Activated T-helper 2 cell treated with anti-CD3 and anti-CD28 coated beads, Interferon-gamma antibody, Interleukin-2, Interleukin-4, amounts not matched to agents 10 μg/mL and 5 μg/mL and 100 μg/mL, durations not matched to agents 14 hours and 24 hours and 36 hours (primary cell): ENCODE measurements around the gene NBAS. TPM values are rescaled to one million over a fixed set of nuclear protein-coding genes. Genes with fewer than 3 reads are reported as not detected.
"Not testable (repeated sequence)": the region's sequence is repeated elsewhere in the genome, so short reads cannot be mapped to it uniquely, and the experiment has no call there.

Experiments used
- DNase-seq: peaks from one replicate; pipeline ENCODE4 v3.0.0; 2021; ENCODE audit warnings: low spot score
- H3K27ac Mint-ChIP-seq: one replicate; pipeline ENCODE4 v1.8.0; 2021; ENCODE audit warnings: mixed read lengths
- H3K27me3 Mint-ChIP-seq: one replicate; pipeline ENCODE4 v1.8.0; 2021; ENCODE audit warnings: low read depth, mixed read lengths
- H3K36me3 Mint-ChIP-seq: one replicate; pipeline ENCODE4 v1.8.0; 2021; ENCODE audit warnings: low read depth, mixed read lengths
- H3K4me1 Mint-ChIP-seq: one replicate; pipeline ENCODE4 v1.8.0; 2021; ENCODE audit warnings: low read depth, mixed read lengths
- H3K4me3 Mint-ChIP-seq: one replicate; pipeline ENCODE4 v1.8.0; 2021; ENCODE audit warnings: low read depth, mild to moderate bottlenecking, moderate library complexity, mixed read lengths
- H3K9me3 Mint-ChIP-seq: one replicate; pipeline ENCODE4 v1.8.0; 2021; ENCODE audit warnings: mixed read lengths
- intact Hi-C: fragments of 100-400 bp; cut with micrococcal nuclease; formaldehyde crosslinking; loops from one replicate; pipeline ENCODE4 v1.15.1; 2023
- total RNA-seq: library from RNA; stranded (reverse); gene quantifications from 2 replicates; pipeline ENCODE4 v1.2.3, GENCODE V29; 2022

Gene NBAS
- total RNA-seq, 1 donor from 2014 or later, result 38.7 TPM

DNA sequence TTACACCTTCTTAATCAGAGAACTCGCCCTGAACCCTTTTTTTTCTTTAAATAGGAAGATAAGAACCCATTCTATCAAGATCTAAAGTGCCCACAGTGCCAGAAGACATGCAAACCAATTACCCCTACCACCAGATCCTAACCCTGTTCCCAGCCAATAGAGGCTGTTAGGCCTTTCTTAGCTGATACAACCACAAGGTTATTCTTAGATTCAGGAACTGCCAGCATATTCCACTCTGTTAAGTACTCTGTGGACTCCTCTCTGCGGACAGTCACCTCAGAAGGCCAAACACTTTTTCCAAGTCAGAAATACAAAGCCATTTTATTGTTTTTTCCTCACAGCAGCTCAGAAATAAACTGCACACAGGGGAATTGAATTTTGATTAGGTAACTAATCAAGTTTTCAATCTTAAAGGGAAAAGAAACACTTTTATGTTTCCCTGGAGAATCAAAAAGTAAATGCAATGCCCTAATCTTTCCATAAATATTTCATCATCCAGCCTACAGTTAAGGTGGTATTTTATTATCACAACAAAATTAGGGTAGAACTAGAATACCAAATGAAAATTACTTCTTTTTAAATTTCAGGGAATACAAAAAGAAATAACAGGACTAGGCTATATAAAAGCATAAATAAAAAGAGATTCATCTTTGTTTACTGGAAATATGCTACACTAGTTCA is 111.4 kb downstream of the NBAS start:
- Mint-ChIP-seq H3K4me3 (no peak overlapping the region), H3K27ac (no peak overlapping the region), H3K27me3 (no peaks in the 10 kb centered on the region), H3K36me3 (peaks cover 35% of the 10 kb centered on the region), H3K4me1 (peaks cover 3% of the 10 kb centered on the region), H3K9me3 (peaks cover 10% of the 10 kb centered on the region)
- intact Hi-C loops, result no loop called here
- DNase-seq, result no peak

DNA sequence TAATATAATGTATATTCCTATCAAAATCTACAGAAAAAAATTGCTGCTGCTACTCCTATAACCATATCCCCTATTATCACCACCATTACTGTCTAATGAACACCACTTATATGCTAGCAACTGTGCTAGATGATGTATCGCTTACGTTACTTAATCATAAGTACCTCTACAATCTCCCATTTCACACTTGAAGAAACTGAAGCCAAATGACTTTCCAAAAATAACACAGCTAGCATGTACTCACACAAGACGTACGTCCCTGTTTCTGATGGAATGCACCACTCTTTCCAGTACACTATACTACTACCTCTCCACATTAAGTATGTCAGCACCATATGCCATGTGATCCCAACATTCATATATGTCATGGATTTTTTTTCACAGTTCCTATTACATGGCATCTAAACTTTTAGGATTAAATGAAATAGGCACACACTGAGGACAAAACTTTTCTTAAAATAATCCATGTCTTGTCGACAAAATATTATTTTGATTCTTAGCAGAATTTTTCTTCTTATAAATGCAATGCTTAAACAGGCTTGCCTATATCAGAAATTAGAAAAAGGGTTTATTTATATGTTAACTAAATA is 112.8 kb downstream of the NBAS start:
- H3K4me3 Mint-ChIP-seq, result no peak overlapping the region
- no peak for DNase-seq
- H3K27me3 Mint-ChIP-seq, result no peaks in the 10 kb centered on the region
- peaks cover 3% of the 10 kb centered on the region for H3K4me1 Mint-ChIP-seq
- H3K9me3 Mint-ChIP-seq, result peaks cover 10% of the 10 kb centered on the region
- H3K27ac Mint-ChIP-seq, result no peak overlapping the region
- intact Hi-C loops, result no loop called here
- peaks cover 30% of the 10 kb centered on the region for H3K36me3 Mint-ChIP-seq

DNA sequence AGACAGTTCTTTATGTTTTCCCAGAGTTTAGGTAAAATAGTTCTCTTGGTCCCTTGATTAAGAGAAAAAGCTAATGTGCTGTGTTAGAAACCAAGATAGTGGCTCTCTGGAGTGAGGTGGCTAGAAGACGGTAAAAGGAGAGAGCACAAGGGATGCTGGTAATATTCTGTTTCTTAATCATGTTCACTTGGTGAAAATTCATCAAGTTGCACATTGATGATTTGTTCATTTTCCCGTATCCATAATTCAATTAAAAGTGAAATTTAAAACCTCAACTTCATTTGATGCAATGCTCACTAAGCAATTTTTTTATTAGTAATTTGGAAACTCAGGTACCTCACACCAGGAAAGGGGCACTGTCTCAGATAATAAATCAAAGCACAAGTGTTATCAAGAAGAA is 113.8 kb downstream of the NBAS start:
- Mint-ChIP-seq H3K36me3 (peaks cover 25% of the 10 kb centered on the region), H3K9me3 (peaks cover 10% of the 10 kb centered on the region), H3K27ac (no peak overlapping the region), H3K4me3 (no peak overlapping the region), H3K4me1 (peaks cover 3% of the 10 kb centered on the region), H3K27me3 (no peaks in the 10 kb centered on the region)
- DNase-seq, result no peak
- intact Hi-C loops, result no loop called here

DNA sequence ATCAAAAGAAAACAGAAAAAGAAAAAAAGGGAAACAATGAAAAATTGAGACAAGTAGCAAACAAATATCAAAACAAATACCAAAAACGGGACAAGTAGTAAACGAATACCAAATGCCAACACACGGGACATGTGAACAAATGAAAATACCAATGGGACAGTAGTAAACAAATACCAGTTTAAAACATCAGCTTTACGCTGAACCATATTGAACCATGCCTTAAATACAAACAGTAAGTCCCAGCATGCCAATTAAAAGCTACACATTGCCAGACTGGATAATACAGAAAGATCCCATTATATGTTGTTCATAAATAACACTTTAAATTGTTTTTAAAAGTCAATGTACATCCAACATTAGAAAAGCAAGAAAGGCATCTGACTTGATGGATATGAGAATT is 114.2 kb downstream of the NBAS start:
- Mint-ChIP-seq H3K4me3 (no peak overlapping the region), H3K27ac (no peak overlapping the region), H3K36me3 (peaks cover 24% of the 10 kb centered on the region), H3K9me3 (peaks cover 10% of the 10 kb centered on the region), H3K4me1 (peaks cover 3% of the 10 kb centered on the region), H3K27me3 (no peaks in the 10 kb centered on the region)
- intact Hi-C loops, result no loop called here
- DNase-seq, result no peak

DNA sequence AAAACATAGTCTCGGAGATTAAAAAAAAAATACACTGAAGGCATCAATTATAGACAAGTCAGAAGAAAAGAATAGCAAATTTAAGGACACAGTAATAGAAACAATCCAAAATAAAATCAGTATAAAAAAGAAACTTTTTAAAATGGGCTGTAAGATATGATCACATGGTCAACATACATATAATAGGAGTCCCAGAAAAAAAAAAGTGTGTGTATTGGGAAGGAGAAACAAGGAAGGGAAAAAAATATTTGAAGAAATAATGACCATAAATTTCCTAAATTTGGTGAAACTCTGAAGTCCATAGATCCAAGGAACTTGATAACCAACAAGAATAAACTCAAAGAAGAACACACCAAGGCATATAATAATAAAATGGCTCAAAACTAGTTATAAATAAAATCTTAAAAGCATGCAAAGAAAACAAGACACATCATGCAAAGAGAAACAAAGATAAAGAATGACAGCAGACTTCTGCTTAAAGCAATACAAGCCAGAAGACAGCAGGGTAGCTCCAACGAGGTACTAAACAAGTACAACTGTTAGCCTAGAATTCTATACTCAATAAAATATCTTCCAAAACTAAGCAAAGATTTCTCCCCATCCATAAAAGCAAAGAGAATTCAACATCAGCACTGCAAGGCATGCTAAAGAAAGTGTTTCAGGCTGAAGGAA is 115.1 kb downstream of the NBAS start:
- H3K27ac Mint-ChIP-seq, result no peak overlapping the region
- intact Hi-C loops, result no loop called here
- peaks cover 10% of the 10 kb centered on the region for H3K9me3 Mint-ChIP-seq
- peaks cover 19% of the 10 kb centered on the region for H3K36me3 Mint-ChIP-seq
- H3K27me3 Mint-ChIP-seq, result no peaks in the 10 kb centered on the region
- H3K4me1 Mint-ChIP-seq, result no peaks in the 10 kb centered on the region
- DNase-seq, result no peak
- no peak overlapping the region for H3K4me3 Mint-ChIP-seq

DNA sequence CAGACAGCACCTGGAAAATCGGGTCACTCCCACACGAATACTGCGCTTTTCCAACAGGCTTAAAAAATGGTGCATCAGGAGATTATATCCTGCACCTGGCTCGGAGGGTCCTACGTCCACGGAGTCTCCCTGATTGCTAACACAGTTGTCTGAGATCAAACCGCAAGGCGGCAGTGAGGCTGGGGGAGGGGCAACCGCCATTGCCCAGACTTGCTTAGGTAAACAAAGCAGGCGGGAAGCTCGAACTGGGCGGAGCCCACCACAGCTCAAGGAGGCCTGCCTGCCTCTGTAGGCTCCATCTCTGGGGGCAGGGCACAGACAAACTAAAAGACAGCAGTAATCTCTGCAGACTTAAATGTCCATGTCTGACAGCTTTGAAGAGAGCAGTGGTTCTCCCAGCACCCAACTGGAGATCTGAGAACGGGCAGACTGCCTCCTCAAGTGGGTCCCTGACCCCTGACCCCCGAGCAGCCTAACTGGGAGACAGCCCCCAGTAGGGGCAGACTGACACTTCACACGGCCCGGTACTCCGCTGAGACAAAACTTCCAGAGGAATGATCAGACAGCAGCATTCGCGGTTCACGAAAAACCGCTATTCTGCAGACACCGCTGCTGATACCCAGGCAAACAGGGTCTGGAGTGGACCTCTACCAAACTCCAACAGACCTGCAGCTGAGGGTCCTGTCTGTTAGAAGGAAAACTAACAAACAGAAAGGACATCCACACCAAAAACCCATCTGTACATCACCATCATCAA is 121.2 kb downstream of the NBAS start:
- not testable (repeated sequence) for H3K9me3 Mint-ChIP-seq, DNase-seq, H3K27ac Mint-ChIP-seq

DNA sequence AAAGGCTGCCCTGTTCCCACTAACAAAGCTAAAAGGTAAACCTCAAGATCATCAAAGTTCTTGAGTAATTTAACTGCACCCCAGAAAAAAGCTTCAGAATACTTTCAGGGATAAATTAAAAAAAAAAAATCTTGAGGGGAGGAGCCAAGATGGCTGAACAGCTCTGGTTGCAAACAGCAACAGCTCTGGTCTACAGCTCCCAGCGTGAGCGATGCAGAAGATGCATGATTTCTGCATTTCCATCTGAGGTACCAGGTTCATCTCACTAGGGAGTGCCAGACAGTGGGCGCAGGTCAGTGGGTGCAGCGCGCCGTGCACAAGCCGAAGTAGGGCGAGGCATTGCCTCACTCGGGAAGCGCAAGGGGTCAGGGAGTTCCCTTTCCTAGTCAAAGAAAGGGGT is 121.8 kb downstream of the NBAS start:
- H3K9me3 Mint-ChIP-seq, H3K4me1 Mint-ChIP-seq, H3K36me3 Mint-ChIP-seq, H3K27me3 Mint-ChIP-seq, intact Hi-C loops, H3K4me3 Mint-ChIP-seq, DNase-seq, H3K27ac Mint-ChIP-seq: not testable (repeated sequence)

More for the DNA sequence above, 121.2 kb downstream of the NBAS start:
- intact Hi-C loops, H3K4me3 Mint-ChIP-seq, H3K27me3 Mint-ChIP-seq, H3K4me1 Mint-ChIP-seq, H3K36me3 Mint-ChIP-seq: not testable (repeated sequence)

DNA sequence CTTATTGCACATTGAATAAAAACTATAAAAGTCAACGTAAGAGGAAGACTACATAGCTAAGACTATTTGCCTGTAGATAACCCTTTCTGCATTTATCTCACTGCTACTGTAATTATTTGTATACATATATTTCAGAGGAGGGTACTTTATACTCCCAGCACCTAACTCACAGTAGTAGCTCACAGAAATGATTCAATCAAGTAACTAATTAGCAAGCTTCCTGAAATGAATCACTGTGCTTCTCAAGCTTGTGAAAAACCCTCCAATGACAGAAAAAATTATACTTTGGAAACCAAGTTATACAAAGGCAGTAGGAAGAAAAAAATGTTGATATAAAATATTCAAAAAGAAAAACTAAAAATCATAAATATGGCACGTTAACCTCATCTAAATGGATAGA is 124.9 kb downstream of the NBAS start:
- no peaks in the 10 kb centered on the region for H3K27me3 Mint-ChIP-seq

DNA sequence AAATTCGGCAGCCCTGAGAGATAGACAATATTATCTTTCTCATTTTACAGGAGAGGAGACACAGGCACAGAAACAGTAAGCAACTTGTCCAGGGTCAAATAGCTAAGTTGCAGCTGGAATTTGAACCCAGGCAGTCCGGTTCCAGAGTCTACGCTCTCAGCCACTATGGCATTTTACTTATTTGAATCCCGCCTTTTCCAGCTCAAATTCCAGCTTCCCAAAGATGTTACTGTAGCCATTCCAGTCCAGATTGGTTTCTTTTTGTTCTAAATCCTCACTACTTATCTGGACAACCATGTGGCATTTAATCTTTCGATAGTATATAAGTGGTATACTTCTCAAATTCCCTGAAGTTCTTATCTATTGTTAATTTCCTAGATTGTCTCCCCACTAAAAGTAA is 125.7 kb downstream of the NBAS start:
- intact Hi-C loops, result no loop called here
- no peak overlapping the region for H3K27ac Mint-ChIP-seq
- no peaks in the 10 kb centered on the region for H3K9me3 Mint-ChIP-seq
- no peak for DNase-seq
- H3K4me3 Mint-ChIP-seq, result no peak overlapping the region
- no peaks in the 10 kb centered on the region for H3K27me3 Mint-ChIP-seq
- H3K4me1 Mint-ChIP-seq, result peaks cover 2% of the 10 kb centered on the region
- peaks cover 3% of the 10 kb centered on the region for H3K36me3 Mint-ChIP-seq

More for the DNA sequence above, 124.9 kb downstream of the NBAS start:
- no peaks in the 10 kb centered on the region for H3K9me3 Mint-ChIP-seq
- peaks cover 2% of the 10 kb centered on the region for H3K4me1 Mint-ChIP-seq
- H3K4me3 Mint-ChIP-seq, result no peak overlapping the region
- H3K27ac Mint-ChIP-seq, result no peak overlapping the region
- no peak for DNase-seq
- peaks cover 3% of the 10 kb centered on the region for H3K36me3 Mint-ChIP-seq
- intact Hi-C loops, result no loop called here

DNA sequence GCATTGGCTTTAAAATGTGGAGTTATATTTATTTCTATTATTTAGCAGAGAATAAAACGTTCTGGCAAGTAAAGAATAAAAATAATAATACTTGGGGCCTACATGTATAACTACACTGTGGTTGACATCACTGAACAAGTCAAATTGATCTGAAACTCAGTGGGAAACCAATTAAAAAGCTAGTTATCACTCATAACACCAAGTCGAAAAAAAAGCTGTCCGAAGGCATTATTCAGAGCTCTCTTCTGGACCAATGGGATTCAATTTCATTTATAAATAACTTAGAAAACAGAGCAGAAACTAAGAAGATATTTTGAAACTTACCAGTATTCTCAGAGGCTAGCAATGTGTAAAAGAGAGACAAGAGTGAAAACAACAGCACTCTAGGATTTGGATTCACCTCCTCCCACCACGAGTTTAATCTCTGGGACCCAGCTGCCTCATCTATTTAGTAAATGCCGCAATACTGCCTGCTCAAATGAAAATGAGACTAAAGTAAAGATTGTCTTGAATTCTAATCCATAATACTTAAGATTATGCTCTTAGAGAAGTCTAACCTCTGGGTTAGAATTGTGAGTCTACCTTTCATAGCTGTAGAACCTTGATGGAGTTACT is 128.4 kb downstream of the NBAS start:
- Mint-ChIP-seq H3K4me3 (no peak overlapping the region), H3K4me1 (peaks cover 2% of the 10 kb centered on the region), H3K27ac (no peak overlapping the region), H3K9me3 (no peaks in the 10 kb centered on the region), H3K36me3 (no peaks in the 10 kb centered on the region), H3K27me3 (no peaks in the 10 kb centered on the region)
- no peak for DNase-seq
- intact Hi-C loops, result loop anchor here (5.0 kb wide), 1 partner anchor 145 kb away; no protein-coding TSS in a partner anchor

DNA sequence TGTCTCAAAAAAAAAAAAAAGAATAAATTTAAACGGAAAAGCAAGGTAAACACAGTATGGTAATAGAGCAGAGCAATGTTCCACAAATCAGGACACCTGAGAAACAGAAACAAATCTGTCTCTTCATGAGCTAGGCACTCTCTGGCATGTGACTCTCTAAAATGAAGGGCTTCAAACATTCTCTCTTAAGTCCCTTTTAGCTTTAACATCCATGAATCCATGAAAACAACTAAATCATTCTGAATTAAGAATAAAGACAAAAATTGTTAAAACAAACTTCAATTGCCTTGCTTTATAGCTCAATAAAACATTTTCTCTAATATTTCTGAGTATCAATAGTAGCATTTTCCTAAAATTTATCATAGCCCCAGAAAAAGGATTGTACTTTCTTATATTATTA is 132.1 kb downstream of the NBAS start:
- no peak overlapping the region for H3K4me3 Mint-ChIP-seq
- intact Hi-C loops, result no loop called here
- no peaks in the 10 kb centered on the region for H3K4me1 Mint-ChIP-seq
- peaks cover 3% of the 10 kb centered on the region for H3K36me3 Mint-ChIP-seq
- no peaks in the 10 kb centered on the region for H3K9me3 Mint-ChIP-seq
- no peaks in the 10 kb centered on the region for H3K27me3 Mint-ChIP-seq
- DNase-seq, result no peak
- H3K27ac Mint-ChIP-seq, result no peak overlapping the region

DNA sequence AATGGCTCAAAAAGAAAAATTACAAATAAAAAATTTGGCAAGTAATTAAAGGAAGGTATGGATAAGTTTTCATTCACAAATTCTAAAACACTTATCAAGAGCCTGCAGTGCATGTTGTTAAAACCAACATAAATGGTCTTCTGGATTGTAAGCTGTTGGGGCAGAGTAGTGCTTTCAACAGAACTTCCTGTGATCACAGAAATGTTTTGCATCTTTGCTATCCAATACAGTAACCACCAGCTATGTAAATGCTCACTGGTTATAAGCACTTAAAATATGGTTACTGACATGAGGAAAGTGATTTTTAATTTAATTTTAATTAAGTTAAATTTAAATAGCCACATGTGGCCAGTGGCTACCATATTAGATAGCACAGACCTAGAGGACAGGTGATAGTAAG is 133.1 kb downstream of the NBAS start:
- no peaks in the 10 kb centered on the region for H3K9me3 Mint-ChIP-seq
- intact Hi-C loops, result no loop called here
- H3K4me3 Mint-ChIP-seq, result no peak overlapping the region
- H3K27me3 Mint-ChIP-seq, result no peaks in the 10 kb centered on the region
- no peak overlapping the region for H3K27ac Mint-ChIP-seq
- H3K36me3 Mint-ChIP-seq, result peaks cover 4% of the 10 kb centered on the region
- no peaks in the 10 kb centered on the region for H3K4me1 Mint-ChIP-seq
- DNase-seq, result no peak
